HCT116 (cell line): ENCODE data around the gene ASIC1. TPM values are rescaled to one million over a fixed set of nuclear protein-coding genes. Genes with fewer than 3 reads are reported as not detected.

ENCODE experiments used
- ATAC-seq: fragments of 200-7000 bp; cut with Tn5 transposase; 2 replicates; pipeline ENCODE4 v1.9.1; 2020; ENCODE audit warnings: mild to moderate bottlenecking, moderate library complexity
- BruUV-seq: library from RNA; stranded (reverse); fragments of 400-500 nt; replicated peaks from 2 replicates; lab custom pipeline; 2021; lab: Mats Ljungman, UMichigan
- CTCF ChIA-PET: fragments of 300-600 bp; sonication (Branson Sonifier 250); formaldehyde crosslinking; loops from one replicate; lab custom pipeline; 2021; ENCODE audit warnings: antibody characterized with exemption; lab: Charles Lee
- POLR2A ChIA-PET: fragments of 300-600, 350-600 bp; sonication (Branson Sonifier 250); formaldehyde crosslinking; loops from one replicate; lab custom pipeline; 2021; ENCODE audit warnings: antibody characterized with exemption; lab: Charles Lee
- RAD21 ChIA-PET, 2 experiments: fragments of 300-600 bp; sonication (Branson Sonifier 250); formaldehyde crosslinking; loops; one replicate each; lab custom pipeline; 2023; ENCODE audit warnings: low total read pairs in 2 of 2; ENCODE audit not compliant: uncharacterized antibody in 2 of 2, unreplicated experiment in 2 of 2, low non-redundant PET in 1 of 2; lab: Charles Lee
- DNase-seq: peaks from one replicate; pipeline ENCODE4 v3.0.0-alpha.2; 2010; ENCODE audit warnings: low read depth, low spot score
- H2AFZ ChIP-seq: fragments of 200-600 bp; shearing (Covaris generic), sonication (generic); 2 replicates; pipeline ENCODE4 v1.6.1; 2017; ENCODE audit warnings: low read depth, mixed run types, mixed read lengths, antibody characterized with exemption, low read length; ENCODE audit not compliant: poor library complexity, severe bottlenecking
- H3K27ac ChIP-seq: 2 replicates; pipeline ENCODE4 v1.5.1; 2012; ENCODE audit warnings: low read depth, low read length
- H3K27me3 ChIP-seq: fragments of 200-600 bp; sonication (generic); 2 replicates; pipeline ENCODE4 v1.6.1; 2016; ENCODE audit warnings: mixed run types, low read length, mixed read lengths; ENCODE audit not compliant: insufficient read depth
- H3K36me3 ChIP-seq, 2 experiments: fragments of 200-500 bp in 1 of 2; fragments of 200-600 bp in 1 of 2; sonication (Bioruptor generic) in 1 of 2; sonication (generic) in 1 of 2; 2 replicates each; pipeline versions ENCODE4 v1.5.1 to v1.6.1; 2014 to 2016; ENCODE audit warnings: low read length in 2 of 2, inconsistent platforms in 1 of 2, mixed read lengths in 1 of 2, mixed run types in 1 of 2; ENCODE audit not compliant: insufficient read depth in 2 of 2, control insufficient read depth in 1 of 2
- H3K4me1 ChIP-seq, 2 experiments: fragments of 200-600 bp in 1 of 2; sonication (generic) in 1 of 2; 2 replicates each; pipeline versions ENCODE4 v1.5.1 to v1.6.1; 2012 to 2017; ENCODE audit warnings: low read length in 2 of 2, inconsistent platforms in 1 of 2, mild to moderate bottlenecking in 1 of 2, mixed read lengths in 1 of 2, mixed run types in 1 of 2, moderate library complexity in 1 of 2; ENCODE audit not compliant: insufficient read depth in 2 of 2, control insufficient read depth in 1 of 2
- H3K4me2 ChIP-seq: fragments of 200-600 bp; sonication (generic); 2 replicates; pipeline ENCODE4 v1.6.1; 2017; ENCODE audit warnings: mixed run types, low read length, mixed read lengths
- H3K4me3 ChIP-seq, 2 experiments: fragments of 200-600 bp in 1 of 2; sonication (generic) in 1 of 2; replicated peaks in 1 of 2; 2 replicates each; pipeline ENCODE4 v1.5.1; 2011 to 2016; ENCODE audit warnings: low read length in 2 of 2, control low read depth in 1 of 2, low read depth in 1 of 2, mild to moderate bottlenecking in 1 of 2, mixed read lengths in 1 of 2, mixed run types in 1 of 2
- H3K79me2 ChIP-seq: fragments of 200-600 bp; sonication (generic); 2 replicates; pipeline ENCODE4 v1.6.1; 2017; ENCODE audit warnings: mild to moderate bottlenecking, mixed run types, low read length, moderate library complexity, mixed read lengths; ENCODE audit not compliant: insufficient read depth
- H3K9ac ChIP-seq: fragments of 200-600 bp; sonication (generic); 2 replicates; pipeline ENCODE4 v1.6.1; 2016; ENCODE audit warnings: low read length, mixed read lengths
- H3K9me2 ChIP-seq: fragments of 200-600 bp; sonication (generic), shearing (Covaris generic); 2 replicates; pipeline ENCODE4 v1.6.1; 2017; ENCODE audit warnings: mixed run types, mild to moderate bottlenecking, moderate library complexity; ENCODE audit not compliant: insufficient read depth
- H3K9me3 ChIP-seq, 2 experiments: fragments of 200-500 bp in 1 of 2; fragments of 200-600 bp in 1 of 2; sonication (Bioruptor generic) in 1 of 2; sonication (generic) in 1 of 2; 2 replicates each; pipeline ENCODE4 v1.6.1; 2014 to 2017; ENCODE audit warnings: low read length in 2 of 2, mixed read lengths in 2 of 2, inconsistent platforms in 1 of 2, low read depth in 1 of 2, mild to moderate bottlenecking in 1 of 2, mixed run types in 1 of 2, moderate library complexity in 1 of 2; ENCODE audit not compliant: control insufficient read depth in 1 of 2, insufficient read depth in 1 of 2
- H4K20me1 ChIP-seq: fragments of 200-600 bp; sonication (generic), shearing (Covaris generic); 2 replicates; pipeline ENCODE4 v1.6.1; 2017; ENCODE audit warnings: mixed run types, mild to moderate bottlenecking, moderate library complexity; ENCODE audit not compliant: insufficient read depth
- ATF3 ChIP-seq: IDR thresholded peaks from 2 replicates; pipeline ENCODE4 v1.6.1; 2012
- CBX3 ChIP-seq: IDR thresholded peaks from 2 replicates; pipeline ENCODE4 v1.6.1; 2012; ENCODE audit warnings: low read depth
- EGR1 ChIP-seq: IDR thresholded peaks from 2 replicates; pipeline ENCODE4 v1.6.1; 2012; ENCODE audit warnings: low read depth
- ELF1 ChIP-seq: IDR thresholded peaks from 2 replicates; pipeline ENCODE4 v1.6.1; 2012; ENCODE audit warnings: low read depth, borderline replicate concordance
- EZH2phosphoT487 ChIP-seq: fragments of 200-600 bp; IDR thresholded peaks from 2 replicates; pipeline ENCODE4 v1.6.1; 2018; ENCODE audit warnings: antibody characterized with exemption, borderline replicate concordance
- JUND ChIP-seq: IDR thresholded peaks from 2 replicates; pipeline ENCODE4 v1.6.1; 2012
- POLR2A ChIP-seq: IDR thresholded peaks from 2 replicates; pipeline ENCODE4 v1.7.0; 2011; ENCODE audit warnings: borderline replicate concordance; ENCODE audit not compliant: insufficient read depth, insufficient read length; ENCODE audit errors: extremely low read depth
- POLR2AphosphoS5 ChIP-seq: IDR thresholded peaks from 2 replicates; pipeline ENCODE4 v1.6.1; 2011; ENCODE audit warnings: mild to moderate bottlenecking, low read depth, low read length, moderate library complexity
- SIN3A ChIP-seq: IDR thresholded peaks from 2 replicates; pipeline ENCODE4 v1.6.1; 2012; ENCODE audit warnings: low read depth
- TCF7L2 ChIP-seq: IDR thresholded peaks from 2 replicates; pipeline ENCODE4 v1.7.0; 2011; ENCODE audit warnings: borderline replicate concordance, inconsistent platforms; ENCODE audit not compliant: insufficient read depth, insufficient read length; ENCODE audit errors: extremely low read depth
- ZBTB33 ChIP-seq: IDR thresholded peaks from 2 replicates; pipeline ENCODE4 v1.6.1; 2011; ENCODE audit warnings: mild to moderate bottlenecking, low read length, moderate library complexity; ENCODE audit not compliant: insufficient replicate concordance; ENCODE audit errors: extremely low read depth
- ZFX ChIP-seq: fragments of 450-650 bp; IDR thresholded peaks from 2 replicates; pipeline ENCODE4 v1.6.1; 2017
- intact Hi-C: fragments of 100-400 bp; cut with micrococcal nuclease; formaldehyde crosslinking; loops from 2 replicates; pipeline ENCODE4 v1.10.0; 2022
- total RNA-seq: library from RNA; stranded (reverse); gene quantifications from one replicate; pipeline ENCODE4 v1.2.1, GENCODE V29; 2021; ENCODE audit not compliant: unreplicated experiment

ASIC1 gene
- total RNA-seq, 1 experiment from 2014 or later = 28.9 TPM

- Histone ChIP-seq H3K27me3 (no peaks in the 10 kb centered on the region; the same call in 1 of the 2 replicates), H3K9ac (no peak overlapping the region), H3K4me2 (no peak overlapping the region), H3K79me2 (no peaks in the 10 kb centered on the region), H3K4me3 (no peak overlapping the region), H3K9me3 (no peaks in the 10 kb centered on the region), H3K9me2 (no peaks in the 10 kb centered on the region), H2AFZ (no peak overlapping the region), H3K4me1 (peaks cover 15 to 25% of the 10 kb centered on the region in 2 experiments; a peak in 3 of 4 replicates), H3K27ac (no peak overlapping the region), H4K20me1 (no peaks in the 10 kb centered on the region), H3K36me3 (no peaks in the 10 kb centered on the region)
- intact Hi-C loops = no loop called here
- BruUV-seq = no TSS peak
- ATAC-seq (no peak), DNase-seq (no peak)
- TF ChIP-seq EZH2phosphoT487 (no peak), TCF7L2 (no peak), SIN3A (no peak), EGR1 (no peak), ATF3 (no peak), POLR2AphosphoS5 (no peak), CBX3 (no peak), JUND (no peak), POLR2A (no peak), ZBTB33 (no peak), ZFX (no peak), ELF1 (no peak)
- ChIA-PET CTCF (interaction anchor here (0.7 to 3.6 kb wide), 3 partner anchors 14 to 153 kb away, joined by 3 to 32 read pairs (median 3); no protein-coding TSS in a partner anchor), RAD21 (no interaction called here), POLR2A (no interaction called here)
Observed at GRCh38 chr12:50053583-50053982, 3.8 kb upstream of the ASIC1 start.
